Activated T-cell treated with anti-CD3 and anti-CD28 coated beads, Interleukin-2, amount 50 U/mL, for 1 hour (primary cell): ENCODE data around the gene C3orf20.
"Not testable (repeated sequence)": the region's sequence is repeated elsewhere in the genome, so short reads cannot be mapped to it uniquely, and the experiment has no call there.

Experiments used
- DNase-seq: peaks from one replicate; pipeline ENCODE4 v3.0.0-alpha.2; 2020

C3orf20 gene

DNA sequence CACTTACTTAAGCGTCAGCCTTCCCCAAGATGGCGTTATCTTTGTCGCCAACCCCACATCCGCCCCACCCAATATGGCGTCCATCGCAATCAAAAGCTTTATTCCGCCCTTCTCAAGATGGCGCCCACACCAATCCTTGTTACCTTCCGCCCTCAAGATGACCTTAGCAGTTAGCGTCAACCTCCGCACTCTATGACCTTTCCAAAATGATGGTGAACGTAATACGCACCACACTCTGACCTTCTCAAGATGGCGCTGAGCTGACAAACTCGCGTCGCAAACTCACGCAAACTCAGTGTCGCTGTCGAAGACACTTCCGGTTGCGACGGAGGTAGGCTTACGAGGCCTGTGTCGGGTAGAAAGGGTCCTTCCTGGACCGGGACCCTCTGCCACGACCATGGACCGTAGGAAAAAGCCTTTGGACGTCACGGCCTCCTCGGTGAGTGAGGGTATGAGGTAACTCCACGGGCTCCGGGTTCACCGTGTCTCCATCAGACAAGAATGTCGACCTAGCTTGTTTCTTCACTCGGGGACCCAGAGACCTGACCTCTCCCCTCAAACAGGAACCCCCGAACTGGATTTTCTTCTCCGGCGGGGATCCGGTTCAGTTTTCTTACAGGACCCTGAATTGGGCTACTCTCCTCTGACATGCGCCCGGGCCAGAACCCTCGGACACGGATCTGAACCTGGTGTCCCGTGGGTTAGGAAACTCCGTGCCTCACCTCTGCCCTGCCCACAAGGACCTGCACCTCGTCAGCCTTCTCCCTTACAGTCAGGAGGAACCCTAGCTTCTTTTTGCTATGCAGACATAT is 23.3 kb upstream of the C3orf20 start, which contains the start of gene CCDC174:
Gene CCDC174, plus strand, starts transcription at position 323 of the 812 bp plus-strand sequence. Its CDS starts 75 bp downstream, at position 398.
- peak; percentile 96 for DNase-seq

DNA sequence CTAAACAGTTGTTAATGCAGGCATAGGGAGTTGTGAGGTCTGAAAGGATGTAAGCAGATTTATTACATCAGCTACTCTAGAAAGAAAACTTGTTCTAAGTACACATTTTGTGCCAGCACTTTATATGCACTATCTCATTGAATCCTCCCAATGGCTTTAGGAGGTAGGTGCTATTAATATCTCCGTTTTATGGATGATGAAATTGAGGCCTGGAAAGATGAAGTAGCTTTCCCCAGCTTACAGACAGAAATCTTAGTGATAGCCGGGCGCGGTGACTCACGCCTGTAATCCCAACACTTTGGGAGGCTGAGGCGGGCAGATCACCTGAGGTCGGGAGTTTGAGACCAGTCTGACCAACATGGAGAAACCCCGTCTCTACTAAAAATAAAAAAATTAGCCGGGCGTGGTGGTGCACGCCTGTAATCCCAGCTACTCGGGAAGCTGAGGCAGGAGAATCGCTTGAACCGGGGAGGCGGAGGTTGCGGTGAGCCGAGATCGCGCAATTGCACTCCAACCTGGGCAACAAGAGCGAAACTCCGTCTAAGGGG is 22.5 kb upstream of the C3orf20 start:
- DNase-seq: not testable (repeated sequence)

- no peak for DNase-seq
Measured at GRCh38 chr3:14657579-14657978, 17.4 kb upstream of the C3orf20 start.

DNA sequence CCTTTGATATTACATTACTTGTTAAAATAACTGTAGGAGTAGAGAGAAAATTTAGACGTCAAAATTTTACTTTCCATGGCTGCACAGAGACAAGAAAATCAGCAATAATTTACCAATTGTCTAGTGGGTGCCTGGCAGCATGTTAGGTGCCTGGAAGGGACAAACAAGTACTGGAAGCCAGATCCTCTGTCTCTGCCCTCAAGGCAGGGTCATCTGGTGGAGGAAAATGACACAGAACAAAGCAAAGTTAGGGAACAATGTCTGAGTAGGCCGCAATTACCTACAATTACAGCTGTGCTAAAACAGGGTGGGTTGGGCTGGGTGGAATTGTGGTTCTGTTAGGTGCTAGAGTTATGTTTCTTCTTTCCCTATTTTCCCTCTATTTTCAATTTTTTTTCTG is 16.0 kb upstream of the C3orf20 start:
- no peak for DNase-seq

GRCh38 chr3:14660942-14661341 is 14.0 kb upstream of the C3orf20 start:
- DNase-seq: no peak

GRCh38 chr3:14663396-14664135 is 11.4 kb upstream of the C3orf20 start:
- no peak for DNase-seq

GRCh38 chr3:14664170-14664569 is 10.8 kb upstream of the C3orf20 start:
- no peak for DNase-seq

DNA sequence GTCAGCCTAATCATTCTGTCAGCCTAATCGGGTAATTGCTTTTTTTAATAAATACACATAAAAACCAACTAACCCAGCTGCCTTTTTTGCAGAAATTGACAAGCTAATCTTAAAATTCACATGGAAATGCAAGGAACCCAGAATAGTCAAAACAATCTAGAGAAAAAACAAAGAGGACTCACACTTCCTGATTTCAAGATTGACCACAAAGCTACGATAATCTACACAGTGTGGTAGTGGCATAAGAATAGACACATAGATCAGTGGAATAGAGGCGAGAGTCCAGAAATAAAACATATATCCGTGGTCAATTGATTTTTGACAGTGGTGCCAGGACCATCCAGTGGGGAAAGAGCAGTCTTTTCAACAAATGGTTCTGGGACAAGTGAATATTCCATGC is 2.4 kb upstream of the C3orf20 start:
- no peak for DNase-seq

- no peak for DNase-seq
Measured at GRCh38 chr3:14676881-14677280, 1.9 kb downstream of the C3orf20 start.

DNA sequence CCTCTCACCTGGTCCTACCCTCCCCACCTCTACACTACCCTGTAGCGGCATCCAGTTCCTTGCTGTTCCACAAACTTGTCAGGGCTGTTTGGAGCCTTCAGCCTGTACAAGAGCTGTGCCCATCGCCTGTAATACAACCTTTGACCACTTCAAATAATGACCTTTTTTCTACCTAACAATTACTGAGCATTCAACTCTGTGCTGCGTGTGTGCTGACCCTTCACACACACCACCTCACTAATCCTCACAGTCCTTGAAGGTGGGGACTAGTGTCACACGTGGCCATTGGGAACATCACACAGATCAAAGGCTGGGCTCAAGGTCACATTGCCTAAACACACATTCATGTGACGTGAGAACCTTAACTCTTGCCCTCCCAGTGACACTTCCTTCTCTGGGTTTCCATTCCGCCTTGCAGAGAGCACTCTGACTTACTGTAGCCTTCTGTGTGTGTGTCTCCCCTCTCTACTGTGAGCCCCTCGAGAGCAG is 3.1 kb downstream of the C3orf20 start:
- no peak for DNase-seq

DNA sequence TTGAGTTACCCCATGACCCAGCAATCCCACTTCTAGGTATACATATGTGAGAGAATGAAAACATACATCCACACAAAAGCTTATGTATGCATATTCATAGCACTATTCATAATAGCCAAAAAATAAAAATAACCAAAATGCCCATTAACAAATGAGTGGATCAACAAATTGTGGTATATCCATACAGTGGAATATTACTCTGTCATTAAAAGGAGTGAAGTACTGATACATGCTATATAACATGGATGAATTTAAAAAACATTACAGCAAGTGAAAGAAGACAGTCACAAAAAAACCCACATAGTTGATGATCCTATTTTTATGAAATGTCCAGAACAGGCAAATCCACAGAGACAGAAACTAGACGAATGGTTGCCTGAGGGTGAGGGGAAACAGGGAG is 5.2 kb downstream of the C3orf20 start:
- no peak for DNase-seq

- no peak for DNase-seq
Measured at GRCh38 chr3:14680716-14681115, 5.8 kb downstream of the C3orf20 start.

GRCh38 chr3:14684447-14684846 is 9.5 kb downstream of the C3orf20 start:
- DNase-seq: no peak

DNA sequence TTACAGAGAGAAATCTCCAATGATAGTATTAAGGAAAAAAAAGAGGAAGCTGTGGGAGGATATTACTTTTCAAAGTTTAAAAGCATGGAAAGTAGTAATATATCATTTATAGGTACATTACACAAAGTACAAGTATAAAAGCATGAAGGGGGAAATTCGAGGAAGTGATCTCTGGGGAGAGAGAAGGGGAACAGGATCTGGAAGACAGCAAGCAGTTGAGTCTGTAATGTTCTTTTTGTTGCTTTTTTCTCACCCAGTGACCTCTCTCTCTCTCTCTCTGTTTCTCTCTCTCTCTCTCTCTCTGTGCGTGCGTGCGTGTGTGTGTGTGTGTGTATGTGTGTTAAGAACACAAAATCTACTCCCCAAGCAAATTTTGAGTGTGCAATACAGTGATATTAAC is 10.2 kb downstream of the C3orf20 start:
- no peak for DNase-seq

DNA sequence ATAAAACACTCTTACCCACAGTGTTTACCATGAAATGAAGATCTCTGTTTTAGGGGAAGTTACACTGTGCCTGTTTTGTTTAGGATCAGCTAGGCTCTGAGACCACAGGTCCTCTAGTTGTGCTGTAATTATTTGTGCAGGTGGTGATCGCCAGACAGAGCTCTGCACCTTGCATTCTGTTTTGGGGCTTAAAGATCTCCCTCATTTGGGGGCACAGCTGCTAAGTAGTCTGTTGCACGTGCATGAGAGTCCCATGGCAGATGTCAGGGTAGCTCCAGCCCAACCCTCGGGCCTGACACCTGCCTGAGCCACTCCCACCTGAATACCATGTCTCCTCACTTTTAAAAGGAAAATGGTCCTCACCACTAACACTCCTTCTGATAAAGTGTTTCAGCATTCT is 12.4 kb downstream of the C3orf20 start:
- no peak for DNase-seq

GRCh38 chr3:14688525-14688924 is 13.6 kb downstream of the C3orf20 start:
- DNase-seq: no peak

DNA sequence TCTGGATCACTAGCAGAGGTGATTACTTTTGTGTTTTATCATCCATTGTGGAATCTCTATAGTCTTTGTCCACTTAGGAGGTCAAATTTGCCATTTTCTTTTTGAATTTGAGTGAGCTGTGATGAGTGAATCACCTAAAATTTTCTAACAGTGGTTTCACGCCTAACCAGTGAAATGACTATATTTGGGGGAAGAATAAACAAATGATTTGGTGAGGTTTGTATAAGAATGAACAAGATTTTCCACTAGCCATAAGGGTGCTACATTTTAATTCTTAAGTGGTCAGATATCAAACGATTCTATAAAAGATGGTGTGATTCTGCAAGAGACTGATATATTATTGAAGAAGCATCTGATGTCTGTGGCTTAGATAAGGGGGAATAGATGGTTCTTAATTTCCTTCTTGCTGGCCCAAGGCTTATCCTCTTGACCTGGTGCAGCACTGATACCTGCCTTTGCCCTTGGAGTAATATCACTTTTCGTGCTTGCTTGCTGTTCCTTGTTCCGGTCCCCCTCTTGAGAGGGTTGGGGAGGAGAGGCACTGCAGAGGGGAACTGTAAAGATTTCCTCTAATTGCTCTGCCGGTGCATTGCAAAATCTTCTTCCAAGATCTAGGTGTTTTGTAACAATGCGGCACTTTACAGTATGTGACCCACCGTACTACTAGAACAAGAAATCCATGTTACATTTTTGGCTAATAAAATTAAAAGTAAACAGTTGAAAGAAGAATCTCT is 14.5 kb downstream of the C3orf20 start:
- DNase-seq: no peak

DNA sequence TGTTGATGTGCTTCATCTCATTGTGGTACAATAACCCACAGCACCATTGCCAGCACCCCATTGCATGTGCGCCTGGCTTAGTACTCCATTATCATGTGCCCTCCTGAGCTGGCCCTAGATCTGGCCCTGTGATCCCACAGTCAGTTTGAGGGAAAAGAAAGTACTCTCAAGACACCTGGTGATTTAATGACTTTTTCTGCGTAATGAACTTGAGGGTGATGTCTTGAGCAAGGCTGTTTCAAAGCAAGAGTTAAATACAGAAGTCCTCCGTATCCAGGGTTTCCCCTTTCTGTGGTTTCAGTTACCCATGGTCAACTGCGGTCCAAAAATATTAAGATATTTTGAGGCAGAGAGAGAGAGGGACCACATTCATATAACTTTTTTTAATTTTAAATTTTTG is 16.3 kb downstream of the C3orf20 start:
- DNase-seq: no peak

GRCh38 chr3:14691719-14692118 is 16.8 kb downstream of the C3orf20 start:
- no peak for DNase-seq

GRCh38 chr3:14698601-14699244 is 23.8 kb downstream of the C3orf20 start:
- DNase-seq: no peak

- no peak for DNase-seq
Measured at GRCh38 chr3:14699643-14700042, 24.7 kb downstream of the C3orf20 start.

DNA sequence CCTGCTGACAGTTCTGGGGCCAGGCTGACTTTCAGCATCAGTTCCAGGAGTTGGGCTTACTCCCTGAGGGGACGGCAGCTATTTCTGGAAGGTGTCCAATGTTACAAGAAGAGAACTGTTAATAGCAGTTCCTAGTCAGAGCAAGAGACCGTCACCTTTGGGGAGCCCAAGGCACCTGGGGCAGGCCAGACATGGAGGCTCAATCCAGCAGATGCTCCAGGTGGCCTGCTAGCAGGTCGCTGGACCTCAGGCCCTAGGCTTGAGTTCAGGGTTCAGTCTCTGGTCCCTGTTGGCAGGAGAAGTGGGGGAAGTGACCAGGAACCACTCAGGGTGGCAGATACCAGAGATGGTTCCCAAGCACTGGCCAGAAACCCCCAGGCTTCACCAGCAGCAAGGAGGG is 25.9 kb downstream of the C3orf20 start:
- no peak for DNase-seq

GRCh38 chr3:14701676-14702075 is 26.7 kb downstream of the C3orf20 start:
- DNase-seq: no peak
